Parietal lobe (tissue), 2 donors: ENCODE data around the gene GLRA1. TPM values are rescaled to one million over a fixed set of nuclear protein-coding genes. Genes with fewer than 3 reads are reported as not detected.

ENCODE experiments used
- small RNA-seq: library from RNA; depleted of rRNA; stranded (forward); fragments of <200 nt; gene quantifications from one replicate; pipeline ENCODE3, GENCODE V24; 2014; ENCODE audit warnings: low replicate concordance
- total RNA-seq: library from RNA; depleted of rRNA; stranded (reverse); fragments of >200 nt; gene quantifications from one replicate; pipeline ENCODE4 v1.2.3, GENCODE V29; 2014

GLRA1 gene
- not detected for total RNA-seq

GRCh38 chr5:151924564-151925301 lies at the start of gene GLRA1:
Gene GLRA1, minus strand, starts transcription at chr5:151924851. Its CDS starts 302 bp downstream, at chr5:151924549.

Small RNA genes lying within 50 kb of the gene (small RNA-seq; reads per million reads assigned to genes)
- gene RNA5SP198: not detected

Other genes starting within 250 kb of the GLRA1 start
- 75.1 TPM for gene SPARC, start 237.9 kb downstream of the GLRA1 start, total RNA-seq
- gene ATOX1, start 166.2 kb downstream of the GLRA1 start, total RNA-seq: 41.9 TPM
- gene G3BP1, start 152.9 kb downstream of the GLRA1 start, total RNA-seq: 75.4 TPM